Activated T-helper 1 cell treated with Interleukin-2 at 50 U/mL for 16 hours (primary cell): ENCODE measurements around the gene LZTS3.
"Not testable (repeated sequence)": the region's sequence is repeated elsewhere in the genome, so short reads cannot be mapped to it uniquely, and the experiment has no call there.

Experiments
- DNase-seq: peaks from one replicate; pipeline ENCODE4 v3.0.0-alpha.2; 2020; ENCODE audit warnings: low read depth

The LZTS3 gene

DNA sequence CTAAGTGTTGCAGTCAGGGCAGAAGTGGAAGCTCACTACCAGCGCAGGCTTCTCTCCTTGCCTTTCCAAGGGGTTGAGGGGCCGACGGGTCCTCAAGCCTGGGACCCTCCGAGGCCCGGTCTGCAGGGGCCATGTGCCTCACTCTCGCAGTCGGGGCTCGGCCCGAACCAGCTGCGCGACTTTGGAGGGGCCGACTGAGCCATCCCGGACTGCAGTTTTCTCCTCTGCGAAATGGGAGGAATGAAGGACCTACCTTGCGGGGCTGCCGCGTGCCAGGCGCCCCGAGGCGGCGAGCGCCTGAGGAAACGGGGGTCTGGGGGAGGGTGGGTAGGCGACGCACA is 5.6 kb downstream of the LZTS3 start:
- no peak for DNase-seq

DNA sequence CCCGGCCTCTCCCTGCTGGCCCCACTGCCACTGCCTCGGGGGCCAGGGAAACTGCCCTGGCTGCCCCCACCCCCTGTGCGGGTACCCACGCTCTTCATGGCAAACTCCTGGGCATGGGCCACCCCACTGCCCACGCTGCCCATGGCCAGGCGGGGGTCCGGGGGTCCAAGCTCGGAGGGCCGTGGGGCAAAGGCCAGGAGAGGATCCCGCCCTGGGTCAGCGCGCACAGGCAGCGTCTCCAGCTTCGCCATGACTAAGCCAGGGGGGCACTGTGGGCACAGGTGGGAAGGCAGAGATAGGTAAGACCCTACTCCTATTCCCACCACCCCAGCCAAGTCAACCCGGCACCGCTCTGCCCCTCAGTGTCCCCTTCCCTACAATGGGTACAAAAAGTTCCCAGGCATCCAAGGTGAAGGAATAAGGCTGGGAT is 6.4 kb downstream of the LZTS3 start:
- no peak for DNase-seq

DNA sequence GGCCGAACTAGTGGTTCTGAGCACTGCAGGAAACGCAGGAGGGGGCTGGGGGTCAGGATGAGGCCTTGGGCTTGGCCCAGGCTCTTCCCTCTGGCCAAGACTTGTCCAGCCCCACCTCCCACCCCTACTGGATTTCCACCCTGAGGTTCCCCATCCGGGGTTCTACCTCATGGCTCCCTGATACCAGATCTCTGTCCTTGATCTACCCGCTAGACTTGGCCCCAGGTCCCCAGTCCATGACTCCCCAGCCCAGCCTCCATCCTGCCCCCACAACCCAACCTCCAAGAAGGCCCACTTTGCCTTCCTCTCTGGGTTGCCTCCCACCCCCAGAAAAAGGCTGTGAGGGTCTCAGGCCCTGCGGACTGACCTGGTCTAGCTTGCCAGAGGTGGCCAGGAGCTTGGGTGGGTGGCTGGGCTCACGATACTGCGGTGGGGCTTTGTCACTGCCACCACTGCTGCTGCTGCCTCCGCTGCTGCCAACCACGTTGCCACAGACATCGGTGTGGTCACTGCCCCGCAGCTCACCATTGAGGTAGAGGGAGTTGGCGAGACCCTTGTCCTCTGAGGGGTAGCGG is 6.9 kb downstream of the LZTS3 start:
- DNase-seq: no peak

DNA sequence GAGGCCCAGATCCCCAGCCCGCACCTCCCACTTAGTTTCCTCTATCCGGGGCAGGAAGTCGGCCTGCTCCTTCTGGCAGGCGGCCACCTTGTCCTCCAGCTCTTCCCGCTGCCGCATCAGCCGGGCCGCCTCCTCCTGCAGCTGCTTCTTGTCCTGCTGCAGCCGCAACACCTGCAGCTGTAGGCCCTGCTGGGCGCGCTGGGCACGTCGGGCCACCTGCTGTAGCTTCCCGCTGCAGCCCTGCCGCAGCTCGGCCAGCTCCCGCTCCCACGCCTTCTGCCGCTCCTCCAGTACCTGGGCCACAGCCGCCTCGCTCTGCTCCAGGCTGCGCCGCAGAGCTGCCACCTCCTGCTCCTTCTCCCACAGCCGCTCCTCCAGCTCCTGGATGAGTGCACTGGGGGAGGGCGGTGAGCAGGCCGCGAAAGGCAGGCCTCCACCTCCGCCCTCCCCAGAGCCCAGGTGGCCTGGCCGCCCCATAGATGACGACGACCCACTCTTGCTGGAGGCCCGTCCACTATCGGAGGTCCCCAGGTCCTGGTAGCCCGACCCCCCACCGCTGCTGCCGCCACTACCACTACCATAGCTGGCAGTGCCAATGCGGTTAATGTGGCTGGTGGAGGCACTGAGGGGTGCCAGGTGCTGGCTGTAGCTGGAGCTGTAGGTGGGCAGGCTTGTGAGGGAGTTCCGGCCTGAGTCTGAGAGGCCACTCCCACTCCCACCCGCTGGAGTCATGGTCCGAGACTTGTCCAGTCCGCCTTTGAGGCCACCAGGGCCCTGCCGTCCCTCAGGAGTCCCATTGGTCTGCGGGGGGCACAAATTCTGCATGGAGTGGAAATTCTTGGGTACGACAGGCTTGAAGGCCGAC is 7.6 kb downstream of the LZTS3 start:
- DNase-seq: no peak

DNA sequence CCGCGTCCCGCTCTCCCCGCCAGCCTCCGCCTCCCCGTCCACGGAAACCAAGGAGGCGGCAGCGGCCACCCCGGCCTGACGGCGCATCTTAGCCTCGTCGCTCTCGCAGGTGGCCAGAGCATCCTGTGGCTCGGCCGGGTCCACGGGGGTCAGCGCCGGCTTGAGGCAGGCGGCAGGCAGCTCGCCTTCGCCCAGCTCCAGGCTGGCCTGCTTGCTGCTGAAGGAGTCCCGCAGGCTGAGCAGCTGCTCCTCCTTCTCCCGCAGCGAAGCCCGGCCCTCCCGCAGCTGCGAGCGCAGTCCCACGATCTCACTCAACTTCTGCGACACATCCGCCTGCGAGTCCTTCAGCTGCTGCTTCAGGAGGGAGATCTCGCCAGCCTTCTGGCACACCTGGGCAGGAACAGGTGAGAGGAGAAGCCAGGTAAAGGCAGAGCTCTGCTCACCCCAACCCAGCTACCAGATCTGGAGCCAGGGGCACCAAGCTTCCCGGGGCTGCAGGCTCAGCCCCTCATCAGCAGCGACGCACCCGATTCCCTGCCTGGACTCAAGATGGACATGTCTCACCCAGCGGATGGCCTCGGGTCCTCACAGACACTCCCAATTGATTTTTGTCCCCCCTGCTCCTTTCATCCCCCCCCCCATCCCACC is 8.5 kb downstream of the LZTS3 start:
- no peak for DNase-seq

DNA sequence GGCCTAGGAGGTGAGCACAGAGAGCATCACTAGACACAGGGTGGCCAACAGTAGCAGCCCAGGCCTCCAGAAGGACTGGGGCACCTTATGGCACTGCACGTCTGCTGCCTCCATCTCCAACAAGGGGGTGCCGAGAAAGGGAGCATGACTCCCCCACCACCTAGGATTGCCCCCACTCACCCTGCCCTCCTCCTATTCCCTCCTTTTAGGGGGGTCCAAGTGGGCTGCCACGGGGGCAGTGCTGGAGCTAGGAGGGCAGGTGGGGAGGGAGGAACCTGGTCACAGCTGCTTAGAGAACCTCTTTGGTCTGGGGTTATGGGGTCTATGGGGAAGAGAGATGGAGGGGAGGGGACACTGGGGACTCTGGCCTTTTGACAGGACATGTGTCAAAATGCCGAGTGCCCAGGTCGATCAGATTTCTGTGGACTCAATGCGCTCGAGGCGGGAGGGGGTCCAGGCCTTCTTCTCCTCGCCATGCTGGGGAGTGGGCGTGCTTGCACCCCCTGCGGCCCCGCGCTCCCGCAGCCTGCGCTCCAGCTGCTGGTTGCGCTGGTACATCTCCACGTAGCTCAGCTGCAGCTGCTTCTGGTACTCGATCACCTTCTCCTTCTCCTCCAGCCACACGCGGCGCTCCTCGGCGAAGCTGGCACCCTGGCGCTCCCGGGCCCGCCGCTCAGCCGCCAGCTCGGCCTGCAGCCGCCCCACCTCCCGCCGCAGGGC is 9.1 kb downstream of the LZTS3 start:
- no peak for DNase-seq

DNA sequence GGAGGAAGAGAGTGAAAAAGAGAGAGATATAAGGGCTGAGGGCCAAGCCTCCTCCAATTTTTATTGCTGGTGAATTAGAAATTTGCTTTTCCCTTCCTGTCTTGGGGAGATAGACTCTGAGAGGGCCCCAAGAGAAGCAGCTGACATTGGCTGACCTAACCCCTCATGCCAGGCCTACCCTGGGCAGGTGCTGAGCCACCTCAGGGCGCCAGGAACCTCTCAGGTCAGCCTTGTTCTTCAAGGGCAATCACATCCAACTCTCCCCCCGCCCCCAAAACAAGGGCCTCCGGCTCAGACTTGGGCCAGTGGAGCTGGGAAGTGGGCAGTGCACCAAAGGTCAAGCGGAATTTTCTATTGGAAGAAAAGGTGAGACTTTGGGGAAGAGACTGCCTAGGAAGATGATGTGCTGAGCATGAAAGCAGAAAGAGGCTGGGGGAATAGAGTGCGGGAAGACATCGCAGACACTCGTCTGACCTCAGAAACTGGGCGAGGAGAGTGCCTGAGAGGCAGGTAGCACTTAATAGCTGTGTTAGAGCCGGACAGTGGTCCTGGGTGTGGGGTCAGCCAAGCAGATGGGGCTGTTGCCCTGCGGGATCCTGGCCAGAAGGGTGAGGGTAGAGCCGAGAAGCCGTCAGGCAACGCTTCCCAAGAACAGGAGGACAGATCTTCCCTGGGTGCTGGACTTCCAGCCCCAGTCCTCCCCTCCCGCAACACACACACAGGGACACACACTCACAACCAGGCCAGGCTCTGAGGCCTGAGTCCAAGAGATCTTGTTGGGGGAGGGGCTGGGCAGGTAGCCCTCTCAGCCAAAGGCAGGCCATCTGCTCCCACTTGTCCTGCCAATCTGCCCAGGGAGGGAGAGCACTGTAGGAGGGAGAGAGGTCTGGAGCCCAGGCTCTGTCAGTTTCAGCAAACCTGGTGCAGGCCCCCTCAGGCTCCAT is 10.0 kb downstream of the LZTS3 start:
- no peak for DNase-seq

DNA sequence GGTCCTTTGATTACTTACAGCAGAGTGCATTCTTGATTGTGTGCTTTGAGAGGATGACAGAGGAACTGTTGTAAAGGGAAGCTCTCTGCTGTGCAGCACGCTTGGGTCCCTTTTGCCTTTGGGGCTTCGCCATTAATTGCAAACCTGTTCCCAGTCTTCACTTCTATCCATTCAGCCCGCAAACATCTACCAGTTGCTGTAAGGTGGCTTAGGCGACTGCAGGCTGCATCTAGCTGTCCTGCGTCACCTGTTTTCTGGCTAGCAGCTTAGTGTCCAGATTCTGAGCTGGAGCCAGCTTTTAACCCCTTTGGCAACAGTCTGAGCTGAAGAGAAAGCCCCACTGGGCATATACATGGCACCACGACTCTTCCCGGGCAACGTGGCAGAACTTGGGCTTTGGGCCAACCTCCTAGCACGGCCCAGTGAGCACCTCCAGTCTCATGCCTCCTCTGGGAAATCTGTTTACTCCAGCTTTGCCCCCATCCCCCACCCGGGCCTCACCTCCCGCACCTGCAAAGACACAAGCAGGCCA is 11.2 kb downstream of the LZTS3 start:
- DNase-seq: no peak

DNA sequence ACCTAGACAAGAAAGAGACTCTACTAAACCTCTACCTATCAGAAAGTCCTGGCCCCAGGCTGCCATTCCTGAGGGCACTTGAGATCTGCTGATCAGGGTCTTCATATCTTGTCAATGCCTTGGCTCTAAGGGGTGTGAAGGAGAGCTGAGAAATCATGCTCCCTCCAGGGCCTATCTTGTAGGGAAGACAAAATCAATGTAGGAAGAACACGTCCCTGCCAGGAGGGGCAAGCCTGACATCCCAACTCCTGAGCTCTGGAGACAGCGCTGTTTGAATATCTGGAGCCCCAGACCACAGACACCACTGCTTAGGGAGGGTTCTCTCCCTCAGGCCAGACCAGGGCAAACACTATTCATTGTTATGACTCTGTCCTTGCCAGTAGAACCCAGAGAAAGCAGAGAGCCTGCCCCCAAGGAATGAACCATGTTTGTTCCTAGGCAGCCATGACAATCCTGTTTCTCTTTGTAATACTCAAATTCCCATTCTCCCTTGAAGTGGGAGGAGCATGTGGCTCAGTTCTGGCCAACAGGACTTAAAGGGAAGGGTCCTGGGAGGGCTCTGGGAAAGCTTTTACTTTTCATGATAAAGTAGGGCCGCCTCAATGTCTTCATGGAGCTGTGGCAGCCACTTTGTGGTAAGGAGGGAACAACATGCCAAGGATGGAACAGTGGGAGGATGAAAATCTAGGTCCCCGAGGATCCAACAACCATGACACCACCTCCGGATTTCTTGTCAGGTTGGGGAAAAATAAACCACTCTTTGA is 11.9 kb downstream of the LZTS3 start:
- DNase-seq: no peak

DNA sequence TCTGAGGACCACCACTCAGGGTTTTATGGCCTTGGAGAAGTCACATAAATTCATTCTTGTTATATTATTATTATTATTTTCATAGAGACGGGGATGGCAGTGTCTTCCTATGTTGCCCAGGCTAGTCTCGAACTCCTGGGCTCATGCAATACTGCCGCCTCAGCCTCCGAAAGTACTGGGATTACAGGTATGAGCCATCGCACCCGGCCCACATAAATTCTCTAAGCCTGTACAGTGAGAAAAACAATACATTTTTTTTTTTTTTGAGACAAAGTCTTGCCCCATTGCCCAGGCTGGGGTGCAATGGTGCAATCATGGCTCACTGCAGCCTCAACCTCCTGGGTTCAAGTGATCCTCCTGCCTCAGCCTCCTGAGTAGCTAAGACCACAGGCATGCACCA is 12.9 kb downstream of the LZTS3 start:
- DNase-seq: no peak

DNA sequence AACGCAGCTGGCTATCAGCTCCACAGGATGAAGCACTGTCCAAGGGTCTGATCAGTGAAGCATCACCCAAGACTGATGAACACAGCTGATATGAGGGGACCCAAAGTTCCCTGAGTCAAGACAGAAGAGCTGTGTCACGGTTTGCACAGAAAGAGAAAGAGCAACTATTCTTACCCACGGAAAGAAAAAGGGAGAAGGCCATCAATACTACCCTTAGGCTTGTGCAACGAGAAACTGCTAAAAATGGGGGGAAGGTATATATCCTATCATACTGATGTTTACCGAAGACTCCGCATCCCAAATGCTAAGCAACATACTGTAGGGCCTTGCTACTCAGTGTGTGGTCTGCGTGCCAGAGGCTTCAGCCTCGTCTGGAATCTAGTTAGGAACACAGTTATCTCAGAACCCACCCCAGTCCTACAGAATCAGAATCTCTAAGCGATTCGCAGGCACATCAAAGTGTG is 14.3 kb downstream of the LZTS3 start:
- no peak for DNase-seq

DNA sequence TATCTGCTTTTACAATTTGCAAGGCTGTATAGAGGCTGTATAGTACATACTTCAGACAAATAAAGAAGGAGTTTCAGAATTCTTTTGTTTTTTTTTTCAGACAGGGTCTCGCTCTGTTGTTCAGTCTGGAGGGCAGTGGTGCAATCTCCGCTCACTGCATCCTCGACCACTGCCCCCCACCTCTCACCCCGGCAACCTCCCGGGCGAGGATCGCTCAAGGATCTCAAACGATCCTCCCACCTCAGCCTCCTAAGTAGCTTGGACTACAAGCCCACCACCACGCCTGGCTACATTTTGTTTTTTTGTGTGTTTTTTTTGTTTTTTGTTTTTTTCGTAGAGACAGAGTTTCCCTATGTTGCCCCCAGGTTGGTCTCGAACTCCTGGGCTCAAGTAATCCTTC is 15.5 kb downstream of the LZTS3 start:
- DNase-seq: no peak

DNA sequence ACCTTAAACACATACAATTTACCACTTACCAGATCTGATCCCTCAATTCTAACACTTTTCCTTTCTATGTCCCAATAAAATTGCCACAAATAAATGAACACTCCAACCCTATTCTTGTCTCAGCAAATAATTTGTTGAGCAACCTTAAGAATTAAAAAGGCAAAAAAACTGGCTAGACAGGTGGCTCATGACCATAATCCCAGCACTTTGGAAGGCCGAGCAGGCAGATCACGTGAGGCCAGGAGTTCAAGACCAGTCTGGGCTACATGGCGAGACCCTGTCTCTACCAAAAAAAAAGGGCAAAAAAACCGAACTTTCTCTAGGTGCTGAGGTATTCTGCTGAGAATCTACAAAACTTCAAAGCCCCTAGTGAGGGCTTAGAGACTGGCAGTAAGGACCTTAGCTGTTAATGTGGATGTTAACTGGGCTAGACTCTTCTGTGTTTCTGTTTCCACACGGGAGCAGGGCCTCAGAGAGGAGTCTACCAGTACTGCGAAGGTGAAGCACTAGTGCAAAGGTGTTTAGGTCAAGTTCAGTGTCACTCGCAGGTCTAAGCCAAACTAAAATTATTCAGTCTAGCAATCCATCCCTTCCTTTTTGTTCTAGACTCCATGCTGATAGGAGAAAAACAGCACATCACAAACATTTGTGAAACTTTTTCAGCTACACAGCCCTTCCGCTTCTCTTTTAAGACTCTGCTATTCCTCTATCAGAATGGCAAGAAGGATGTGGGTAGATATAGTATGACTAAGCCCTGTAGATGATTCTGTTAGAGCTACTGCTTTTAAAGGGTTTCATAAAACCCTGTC is 16.3 kb downstream of the LZTS3 start:
- no peak for DNase-seq

DNA sequence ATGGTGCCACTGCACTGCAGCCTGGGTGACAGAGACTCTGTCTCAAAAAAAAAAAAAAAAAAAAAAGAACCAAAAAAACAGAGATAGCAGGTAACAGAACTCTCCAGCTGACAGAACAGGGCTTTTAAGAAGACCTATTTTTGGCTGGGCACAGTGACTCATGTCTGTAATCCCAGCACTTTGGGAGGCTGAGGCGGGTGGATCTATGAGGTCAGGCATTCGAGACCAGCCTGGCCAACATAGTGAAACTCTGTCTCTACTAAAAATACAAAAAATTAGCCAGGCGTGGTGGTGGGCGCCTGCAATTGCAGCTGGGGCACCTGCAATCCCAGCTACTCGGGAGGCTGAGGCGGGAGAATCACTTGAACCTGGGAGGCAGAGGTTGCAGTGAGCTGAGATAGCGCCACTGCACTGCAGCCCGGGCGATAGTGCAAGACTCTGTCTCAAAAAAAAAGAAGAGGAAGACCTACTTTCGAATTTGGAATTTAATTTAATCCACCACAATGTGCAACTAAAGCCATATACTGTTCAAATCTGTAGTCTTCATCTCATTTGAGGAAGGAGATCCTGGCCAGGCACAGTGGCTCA is 21.2 kb downstream of the LZTS3 start:
- not testable (repeated sequence) for DNase-seq

DNA sequence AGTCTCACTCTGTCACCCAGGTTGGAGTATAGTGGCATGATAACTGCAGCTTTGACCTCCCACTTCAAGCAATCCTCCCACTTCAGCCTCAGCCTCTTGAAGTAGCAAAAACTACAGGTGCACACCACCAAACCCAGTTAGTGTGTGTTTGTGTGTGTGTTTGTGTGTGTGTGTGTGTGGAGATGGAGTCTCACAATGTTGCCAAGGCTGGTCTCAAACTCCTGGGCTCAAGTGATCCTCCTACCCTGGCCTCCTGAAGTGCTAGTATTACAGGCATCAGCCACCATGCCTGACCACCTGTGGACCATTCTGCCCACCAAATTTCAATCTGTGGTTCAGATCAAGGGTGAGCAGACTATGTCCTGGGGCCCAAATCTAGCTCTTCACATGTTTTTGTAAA is 22.4 kb downstream of the LZTS3 start:
- no peak for DNase-seq

DNA sequence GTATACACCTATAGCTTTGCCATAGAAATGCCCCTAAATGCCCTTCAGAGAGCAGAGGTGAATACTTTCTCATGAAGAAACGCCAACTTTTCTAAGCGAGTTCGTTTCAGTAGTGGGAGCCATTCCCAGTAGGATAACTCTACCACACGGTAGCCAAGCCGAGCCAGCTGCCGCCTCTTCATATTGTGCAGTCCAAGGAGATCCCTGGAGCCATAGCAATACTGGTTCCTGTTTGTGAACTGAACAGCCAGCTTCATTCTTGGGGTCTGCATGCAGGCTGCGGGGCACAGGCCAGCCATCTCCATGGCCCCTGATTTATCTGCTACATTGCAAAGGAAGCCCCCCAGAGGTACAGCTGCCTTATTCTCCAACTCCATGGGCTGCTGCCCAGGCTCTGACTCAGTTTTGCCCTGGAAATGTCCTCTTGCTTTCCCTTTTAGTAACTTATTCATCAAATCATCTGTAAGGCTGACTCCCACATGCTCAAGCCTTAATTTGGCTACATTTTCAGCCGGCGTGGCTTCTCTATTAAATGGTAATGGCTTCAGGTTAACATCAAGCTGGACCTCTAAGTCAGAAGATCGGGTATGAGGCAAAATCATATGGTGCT is 26.5 kb downstream of the LZTS3 start:
- no peak for DNase-seq

DNA sequence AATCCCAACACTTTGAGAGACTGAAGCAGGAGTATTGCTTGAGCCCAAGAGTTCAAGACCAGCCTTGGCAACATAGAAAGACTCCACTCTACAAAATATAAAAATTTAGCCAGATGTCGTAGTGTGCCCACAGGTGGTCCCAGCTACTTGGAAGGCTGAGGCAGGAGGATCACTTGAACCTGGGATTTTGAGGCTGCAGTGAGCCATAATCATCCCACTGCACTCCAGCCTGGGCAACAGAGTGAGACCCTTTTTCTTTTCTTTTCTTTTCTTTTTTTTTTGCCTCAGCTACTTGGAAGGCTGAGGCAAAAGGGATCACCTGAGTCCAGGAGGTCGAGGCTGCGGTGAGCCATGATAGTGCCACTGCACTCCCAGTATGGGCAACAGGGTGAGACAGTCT is 31.6 kb downstream of the LZTS3 start:
- no peak for DNase-seq

DNA sequence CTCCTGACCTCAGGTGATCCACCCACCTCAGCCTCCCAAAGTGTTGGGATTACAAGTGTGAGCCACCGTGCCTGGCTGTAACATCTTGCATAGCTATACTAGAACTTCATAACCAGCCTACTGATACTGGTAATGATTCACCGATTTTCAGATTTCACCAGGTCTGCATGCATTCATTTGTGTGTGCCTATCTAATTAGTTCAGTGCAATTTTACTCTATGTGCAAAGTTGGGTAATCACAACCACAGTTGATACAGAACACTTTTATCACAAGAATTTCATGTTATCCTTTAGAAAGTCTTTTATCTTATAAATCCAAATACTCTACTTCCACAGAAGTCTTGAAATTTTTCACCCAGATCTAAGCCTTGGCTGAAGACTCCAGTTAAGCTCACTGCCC is 35.9 kb downstream of the LZTS3 start:
- no peak for DNase-seq
